WTC11 (cell line): ENCODE measurements around the gene NEDD4L. TPM values are rescaled to one million over a fixed set of nuclear protein-coding genes. Genes with fewer than 3 reads are reported as not detected.
"Not testable (repeated sequence)": the region's sequence is repeated elsewhere in the genome, so short reads cannot be mapped to it uniquely, and the experiment has no call there.

ENCODE experiments used
- ATAC-seq: fragments of 200-7000 bp; cut with Tn5 transposase; 2 replicates; pipeline ENCODE4 v1.10.0; 2021; ENCODE audit warnings: mild to moderate bottlenecking, moderate library complexity
- CTCF ChIA-PET: fragments of 300-600 bp; sonication (Branson Sonifier 250); formaldehyde crosslinking; loops from one replicate; lab custom pipeline; 2021; ENCODE audit warnings: antibody characterized with exemption; lab: Charles Lee
- POLR2A ChIA-PET: fragments of 350-600 bp; sonication (Branson Sonifier 250); formaldehyde crosslinking; loops from one replicate; lab custom pipeline; 2021; ENCODE audit warnings: antibody characterized with exemption; lab: Charles Lee
- DNase-seq: peaks from one replicate; pipeline ENCODE4 v3.0.0; 2021; ENCODE audit warnings: low spot score
- H3K27ac Mint-ChIP-seq: 2 replicates; pipeline ENCODE4 v1.8.0; 2021; ENCODE audit warnings: mixed read lengths
- H3K27me3 Mint-ChIP-seq: 2 replicates; pipeline ENCODE4 v1.8.0; 2021; ENCODE audit warnings: low read depth, mild to moderate bottlenecking, moderate library complexity, mixed read lengths
- H3K36me3 Mint-ChIP-seq: 2 replicates; pipeline ENCODE4 v1.8.0; 2021; ENCODE audit warnings: mixed read lengths
- H3K4me1 Mint-ChIP-seq: 2 replicates; pipeline ENCODE4 v1.8.0; 2022; ENCODE audit warnings: mixed read lengths
- H3K4me3 Mint-ChIP-seq: 2 replicates; pipeline ENCODE4 v1.8.0; 2021; ENCODE audit warnings: mild to moderate bottlenecking, moderate library complexity, mixed read lengths
- H3K9me3 Mint-ChIP-seq: 2 replicates; pipeline ENCODE4 v1.8.0; 2021; ENCODE audit warnings: mixed read lengths
- ATF2 ChIP-seq: sonication (generic); formaldehyde crosslinking; IDR thresholded peaks from 2 replicates; pipeline ENCODE4 v1.8.1; 2022; ENCODE audit warnings: low read depth, missing genetic modification reagents, borderline replicate concordance
- CBFB ChIP-seq: sonication (generic); formaldehyde crosslinking; IDR thresholded peaks from 2 replicates; pipeline ENCODE4 v1.8.1; 2022; ENCODE audit warnings: mild to moderate bottlenecking, low read depth, missing genetic modification reagents
- ESRRA ChIP-seq: sonication (generic); formaldehyde crosslinking; IDR thresholded peaks from 2 replicates; pipeline ENCODE4 v1.8.1; 2022; ENCODE audit warnings: mild to moderate bottlenecking, missing genetic modification reagents, borderline replicate concordance
- FOXK1 ChIP-seq: sonication (generic); formaldehyde crosslinking; IDR thresholded peaks from 2 replicates; pipeline ENCODE4 v1.8.0; 2022; ENCODE audit warnings: mild to moderate bottlenecking, moderate library complexity, missing genetic modification reagents
- FOXP4 ChIP-seq: sonication (generic); formaldehyde crosslinking; IDR thresholded peaks from 2 replicates; pipeline ENCODE4 v1.8.0; 2022; ENCODE audit warnings: mild to moderate bottlenecking, missing genetic modification reagents
- GTF2I ChIP-seq: fragments of 250-450 bp; sonication (Bioruptor Pico); conservative IDR thresholded peaks from 2 replicates; pipeline ENCODE4 v1.4.0; 2021; ENCODE audit warnings: mild to moderate bottlenecking
- KAT7 ChIP-seq: sonication (generic); formaldehyde crosslinking; IDR thresholded peaks from 2 replicates; pipeline ENCODE4 v1.8.1; 2023; ENCODE audit warnings: missing genetic modification reagents, mild to moderate bottlenecking, borderline replicate concordance
- NFYB ChIP-seq: sonication (generic); formaldehyde crosslinking; conservative IDR thresholded peaks from 2 replicates; pipeline ENCODE4 v1.8.0; 2022; ENCODE audit warnings: low read depth, missing genetic modification reagents
- NR2C2 ChIP-seq: sonication (generic); formaldehyde crosslinking; IDR thresholded peaks from 2 replicates; pipeline ENCODE4 v1.8.0; 2022; ENCODE audit warnings: mild to moderate bottlenecking, missing genetic modification reagents
- OVOL2 ChIP-seq: fragments of 250-450 bp; sonication (Bioruptor Pico); IDR thresholded peaks from 2 replicates; pipeline ENCODE4 v1.9.0; 2021; ENCODE audit warnings: mild to moderate bottlenecking, borderline replicate concordance
- RORB ChIP-seq: fragments of 250-450 bp; sonication (Bioruptor Pico); IDR thresholded peaks from 2 replicates; pipeline ENCODE4 v1.9.0; 2021; ENCODE audit warnings: mild to moderate bottlenecking
- SMAD4 ChIP-seq: sonication (generic); formaldehyde crosslinking; IDR thresholded peaks from 2 replicates; pipeline ENCODE4 v1.8.0; 2022; ENCODE audit warnings: mild to moderate bottlenecking, missing genetic modification reagents
- TCF7 ChIP-seq: sonication (generic); formaldehyde crosslinking; IDR thresholded peaks from 2 replicates; pipeline ENCODE4 v1.8.0; 2022; ENCODE audit warnings: mild to moderate bottlenecking, low read depth, missing genetic modification reagents, moderate library complexity
- TEAD4 ChIP-seq: sonication (generic); formaldehyde crosslinking; IDR thresholded peaks from 2 replicates; pipeline ENCODE4 v1.8.0; 2022; ENCODE audit warnings: mild to moderate bottlenecking, missing genetic modification reagents
- ZNF121 ChIP-seq: sonication (generic); formaldehyde crosslinking; IDR thresholded peaks from 2 replicates; pipeline ENCODE4 v1.8.0; 2023; ENCODE audit warnings: missing genetic modification reagents
- ZNF281 ChIP-seq: sonication (generic); formaldehyde crosslinking; IDR thresholded peaks from 2 replicates; pipeline ENCODE4 v1.8.0; 2023; ENCODE audit warnings: mild to moderate bottlenecking, missing genetic modification reagents
- ZNF317 ChIP-seq: sonication (generic); formaldehyde crosslinking; IDR thresholded peaks from 2 replicates; pipeline ENCODE4 v1.8.1; 2023; ENCODE audit warnings: low read depth, mild to moderate bottlenecking, moderate library complexity, missing genetic modification reagents, borderline replicate concordance
- ZNF396 ChIP-seq: fragments of 250-450 bp; sonication (Bioruptor Pico); IDR thresholded peaks from 2 replicates; pipeline ENCODE4 v1.8.0; 2021; ENCODE audit warnings: mild to moderate bottlenecking, moderate library complexity, borderline replicate concordance
- ZNF423 ChIP-seq: fragments of 250-450 bp; sonication (Bioruptor Pico); IDR thresholded peaks from 2 replicates; pipeline ENCODE4 v2.1.2; 2022; ENCODE audit warnings: mild to moderate bottlenecking, moderate library complexity
- ZNF512 ChIP-seq: sonication (generic); formaldehyde crosslinking; IDR thresholded peaks from 2 replicates; pipeline ENCODE4 v1.8.1; 2022; ENCODE audit warnings: missing genetic modification reagents, borderline replicate concordance
- total RNA-seq: library from RNA; stranded (reverse); gene quantifications from 3 replicates; pipeline ENCODE4 v1.2.3, GENCODE V29; 2021
- TF ChIP-seq, protein P1 (sequence below): sonication (generic); formaldehyde crosslinking; IDR thresholded peaks from 2 replicates; pipeline ENCODE4 v1.8.1; 2023; ENCODE audit warnings: mild to moderate bottlenecking, moderate library complexity, missing genetic modification reagents

Gene NEDD4L
- total RNA-seq, 1 experiment from 2014 or later, result 88.0 TPM

- no peak overlapping the region for H3K27ac Mint-ChIP-seq
- no peaks in the 10 kb centered on the region for H3K36me3 Mint-ChIP-seq
- POLR2A ChIA-PET, result no interaction called here
- DNase-seq (no peak), ATAC-seq (no peak)
- CTCF ChIA-PET, result interaction anchor here (4.9 kb wide), 1 partner anchor 74 kb away, joined by 54 read pairs; no protein-coding TSS in a partner anchor
- 0 out of 2 replicates have a peak, but pooled peaks cover under 1% of the 10 kb centered on the region for H3K27me3 Mint-ChIP-seq
- TF ChIP-seq ATF2 (CRISPR knock-in tag) (no peak), GTF2I (CRISPR knock-in tag) (no peak), ZNF396 (CRISPR knock-in tag) (no peak), RORB (no peak), CBFB (CRISPR knock-in tag) (no peak), ZNF281 (CRISPR knock-in tag) (no peak), ESRRA (no peak), SMAD4 (CRISPR knock-in tag) (no peak), ZNF317 (CRISPR knock-in tag) (no peak), TCF7 (CRISPR knock-in tag) (no peak)
- H3K4me3 Mint-ChIP-seq, result no peak overlapping the region
- peaks cover 41% of the 10 kb centered on the region for H3K4me1 Mint-ChIP-seq
- H3K9me3 Mint-ChIP-seq, result no peaks in the 10 kb centered on the region
Measured at GRCh38 chr18:58048081-58048642, 4.1 kb downstream of the NEDD4L start.

GRCh38 chr18:58049000-58049688, 5.1 kb downstream of the NEDD4L start:
- ChIA-PET POLR2A (no interaction called here), CTCF (interaction anchor here (4.9 kb wide), 1 partner anchor 73 kb away, joined by 54 read pairs; no protein-coding TSS in a partner anchor)
- no peak for TF ChIP-seq NFYB
- no peak for TF ChIP-seq ZNF121
- TF ChIP-seq ZNF512 (CRISPR knock-in tag), result no peak
- TF ChIP-seq FOXP4 (CRISPR knock-in tag), result no peak
- no peak for TF ChIP-seq ATF2 (CRISPR knock-in tag)
- TF ChIP-seq FOXK1 (CRISPR knock-in tag), result no peak
- TF ChIP-seq, protein P1, sequence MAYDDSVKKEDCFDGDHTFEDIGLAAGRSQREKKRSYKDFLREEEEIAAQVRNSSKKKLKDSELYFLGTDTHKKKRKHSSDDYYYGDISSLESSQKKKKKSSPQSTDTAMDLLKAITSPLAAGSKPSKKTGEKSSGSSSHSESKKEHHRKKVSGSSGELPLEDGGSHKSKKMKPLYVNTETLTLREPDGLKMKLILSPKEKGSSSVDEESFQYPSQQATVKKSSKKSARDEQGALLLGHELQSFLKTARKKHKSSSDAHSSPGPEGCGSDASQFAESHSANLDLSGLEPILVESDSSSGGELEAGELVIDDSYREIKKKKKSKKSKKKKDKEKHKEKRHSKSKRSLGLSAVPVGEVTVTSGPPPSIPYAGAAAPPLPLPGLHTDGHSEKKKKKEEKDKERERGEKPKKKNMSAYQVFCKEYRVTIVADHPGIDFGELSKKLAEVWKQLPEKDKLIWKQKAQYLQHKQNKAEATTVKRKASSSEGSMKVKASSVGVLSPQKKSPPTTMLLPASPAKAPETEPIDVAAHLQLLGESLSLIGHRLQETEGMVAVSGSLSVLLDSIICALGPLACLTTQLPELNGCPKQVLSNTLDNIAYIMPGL (CRISPR knock-in tag), result no peak
- no peak for TF ChIP-seq TEAD4
- TF ChIP-seq OVOL2 (CRISPR knock-in tag), result no peak
- no peak for TF ChIP-seq ZNF423 (CRISPR knock-in tag)
- TF ChIP-seq KAT7, result no peak
- no peak for TF ChIP-seq NR2C2 (CRISPR knock-in tag)
- 0 out of 2 replicates have a peak overlapping the region, but pooled peaks have one; percentile 10 for H3K27ac Mint-ChIP-seq
- no peak overlapping the region for H3K4me3 Mint-ChIP-seq
- ATAC-seq (no peak), DNase-seq (no peak)
- peaks cover 4% of the 10 kb centered on the region for H3K36me3 Mint-ChIP-seq
- no peaks in the 10 kb centered on the region for H3K27me3 Mint-ChIP-seq
- H3K9me3 Mint-ChIP-seq, result no peaks in the 10 kb centered on the region
- peaks cover 48% of the 10 kb centered on the region for H3K4me1 Mint-ChIP-seq

DNA sequence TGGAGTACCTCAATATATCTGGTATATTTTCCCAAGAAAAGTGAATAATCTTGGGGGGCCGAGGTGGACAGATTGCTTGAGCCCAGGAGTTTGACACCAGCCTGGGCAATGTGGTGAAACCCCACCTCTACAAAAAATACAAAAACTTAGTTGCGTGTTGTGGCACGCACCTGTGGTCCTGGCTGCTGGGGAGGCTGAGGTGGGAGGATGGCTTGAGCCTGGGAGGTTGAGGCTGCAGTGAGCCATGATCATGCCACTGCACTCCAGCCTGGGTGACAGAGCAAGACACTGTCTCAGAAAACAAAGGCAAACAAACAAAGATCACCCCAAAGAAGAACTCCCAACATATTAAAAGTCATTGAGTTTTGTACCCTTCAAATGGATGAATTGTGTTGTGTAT, 6.9 kb downstream of the NEDD4L start:
- H3K27me3 Mint-ChIP-seq, H3K27ac Mint-ChIP-seq, H3K36me3 Mint-ChIP-seq, ATAC-seq, H3K9me3 Mint-ChIP-seq, H3K4me3 Mint-ChIP-seq, DNase-seq: not testable (repeated sequence)
- CTCF ChIA-PET, result interaction anchor here (1.2 to 1.5 kb wide), 2 partner anchors 71 kb away, joined by 3 to 12 read pairs; no protein-coding TSS in a partner anchor
- H3K4me1 Mint-ChIP-seq, result peaks cover 58% of the 10 kb centered on the region
- POLR2A ChIA-PET, result interaction anchor here (1.4 kb wide), 1 partner anchor 71 kb away, joined by 3 read pairs; no protein-coding TSS in a partner anchor
